K562 (cell line): Measurements from ENCODE around the gene ANKRD23.

Experiments
- ARID2 ChIP-seq: fragments of 450-650 bp; IDR thresholded peaks from 2 replicates; pipeline ENCODE4 v1.6.1; 2017; ENCODE audit warnings: antibody characterized with exemption, mild to moderate bottlenecking
- CLOCK ChIP-seq: fragments of 250-450 bp; sonication (Bioruptor Pico); IDR thresholded peaks from 2 replicates; pipeline ENCODE4 v1.4.0; 2020; ENCODE audit warnings: mild to moderate bottlenecking, moderate library complexity, borderline replicate concordance
- CTCF ChIP-seq, 3 experiments: IDR thresholded peaks in 2 of 3; conservative IDR thresholded peaks in 1 of 3; 2 replicates each; pipeline ENCODE4 v1.5.1; 2011 to 2012; ENCODE audit warnings: low read length in 3 of 3, mild to moderate bottlenecking in 3 of 3, control low read depth in 2 of 3, improper control_type of control experiment in 1 of 3, inconsistent platforms in 1 of 3, low read depth in 1 of 3, mixed read lengths in 1 of 3, moderate library complexity in 1 of 3; ENCODE audit not compliant: insufficient read depth in 2 of 3
- FOXM1 ChIP-seq, 2 experiments: fragments of 450-650 bp in 1 of 2; sonication (generic) in 1 of 2; formaldehyde crosslinking in 1 of 2; IDR thresholded peaks; 2 replicates each; pipeline versions ENCODE4 v1.6.1 to v1.9.0; 2017 to 2022; ENCODE audit warnings: low read depth in 2 of 2, mild to moderate bottlenecking in 2 of 2, missing genetic modification reagents in 1 of 2, moderate library complexity in 1 of 2
- NR0B1 ChIP-seq: fragments of 450-650 bp; IDR thresholded peaks from one replicate; pipeline ENCODE4 v1.6.1; 2018; ENCODE audit warnings: mild to moderate bottlenecking, moderate library complexity; ENCODE audit not compliant: partially characterized antibody
- POLR2AphosphoS2 ChIP-seq: IDR thresholded peaks from 2 replicates; pipeline ENCODE4 v1.6.1; 2012; ENCODE audit warnings: low read length, improper control_type of control experiment
- SIN3B ChIP-seq: fragments of 450-650 bp; IDR thresholded peaks from 2 replicates; pipeline ENCODE4 v1.6.1; 2017; ENCODE audit warnings: low read depth, mild to moderate bottlenecking, moderate library complexity
- SP1 ChIP-seq: sonication (generic); formaldehyde crosslinking; IDR thresholded peaks from 2 replicates; pipeline ENCODE4 v1.8.1; 2022; ENCODE audit warnings: mild to moderate bottlenecking, missing genetic modification reagents
- YY1 ChIP-seq, 3 experiments: IDR thresholded peaks; 2 replicates each; pipeline ENCODE4 v1.6.1; 2011; ENCODE audit warnings: low read length in 2 of 3, mild to moderate bottlenecking in 2 of 3, moderate library complexity in 2 of 3, borderline replicate concordance in 1 of 3, control low read depth in 1 of 3, low read depth in 1 of 3; ENCODE audit not compliant: insufficient read depth in 3 of 3, insufficient replicate concordance in 2 of 3, control insufficient read depth in 1 of 3, insufficient read length in 1 of 3; ENCODE audit errors: extremely low read depth in 1 of 3
- ZBTB26 ChIP-seq: fragments of 450-650 bp; formaldehyde crosslinking; IDR thresholded peaks from 2 replicates; pipeline ENCODE4 v1.4.0; 2022; ENCODE audit warnings: missing genetic modification characterization
- ZNF77 ChIP-seq: fragments of 250-450 bp; sonication (Bioruptor Pico); IDR thresholded peaks from 2 replicates; pipeline ENCODE4 v1.5.0; 2020

- TF ChIP-seq ZNF77 (CRISPR knock-in tag) (no peak), ZBTB26 (CRISPR knock-in tag) (no peak), SP1 (CRISPR knock-in tag) (no peak), CLOCK (CRISPR knock-in tag) (no peak), CTCF (IDR thresholded peaks at IDR 0.05 in 2 of 3, conservative IDR thresholded peaks at IDR 0.05 in 1 of 3; ENCODE audit: insufficient read depth in 2 of 3, low read depth in 1 of 3, low read length in 3 of 3) (no peak), YY1 (IDR thresholded peaks at IDR 0.05; ENCODE audit: borderline replicate concordance in 1 of 3, control insufficient read depth in 1 of 3, extremely low read depth in 1 of 3, insufficient read depth in 3 of 3, insufficient read length in 1 of 3, insufficient replicate concordance in 2 of 3, low read depth in 1 of 3, low read length in 2 of 3) (no peak), FOXM1 (IDR thresholded peaks at IDR 0.05; ENCODE audit: low read depth) (no peak), FOXM1 (CRISPR knock-in tag; IDR thresholded peaks at IDR 0.05; ENCODE audit: low read depth) (no peak), POLR2AphosphoS2 (no peak), ARID2 (no peak), SIN3B (no peak), NR0B1 (no peak)
Measured at GRCh38 chr2:96852667-96853066, 8.8 kb upstream of the ANKRD23 start.
